Spleen (tissue), 11 donors: ENCODE data around the gene TRAPPC14. TPM values are rescaled to one million over a fixed set of nuclear protein-coding genes. Genes with fewer than 3 reads are reported as not detected.
"Not testable (repeated sequence)": the region's sequence is repeated elsewhere in the genome, so short reads cannot be mapped to it uniquely, and the experiment has no call there.

Source experiments
- DNase-seq: peaks from one replicate; pipeline ENCODE4 v3.0.0-alpha.2; 2020
- H3K27ac ChIP-seq, 8 donors: fragments of 200-600 bp; sonication (generic) in 7 of 8; 1 replicate in 4 of 8; 2 replicates in 4 of 8; pipeline versions ENCODE4 v1.5.0 to v1.8.0; 2016 to 2021; ENCODE audit warnings: inconsistent platforms in 4 of 8, mild to moderate bottlenecking in 4 of 8, moderate library complexity in 1 of 8
- H3K27me3 ChIP-seq, 7 donors: fragments of 200-600 bp; sonication (generic) in 6 of 7; replicated peaks in 1 of 7; 1 replicate in 4 of 7; 2 replicates in 3 of 7; pipeline versions ENCODE4 v1.5.0 to v1.8.0; 2016 to 2021; ENCODE audit warnings: inconsistent platforms in 3 of 7, mild to moderate bottlenecking in 1 of 7
- H3K36me3 ChIP-seq, 6 donors: fragments of 200-600 bp; sonication (generic) in 5 of 6; 1 replicate in 4 of 6; 2 replicates in 2 of 6; pipeline versions ENCODE4 v1.5.0 to v1.8.0; 2016 to 2021; ENCODE audit warnings: inconsistent platforms in 2 of 6
- H3K4me1 ChIP-seq, 6 donors: fragments of 200-600 bp; sonication (generic) in 5 of 6; 1 replicate in 3 of 6; 2 replicates in 3 of 6; pipeline versions ENCODE4 v1.5.0 to v1.8.0; 2016 to 2021; ENCODE audit warnings: inconsistent platforms in 3 of 6
- H3K4me3 ChIP-seq, 8 donors: fragments of 200-600 bp; sonication (generic) in 7 of 8; 1 replicate in 4 of 8; 2 replicates in 4 of 8; pipeline versions ENCODE4 v1.5.0 to v1.8.0; 2016 to 2021; ENCODE audit warnings: inconsistent platforms in 4 of 8, mild to moderate bottlenecking in 4 of 8, moderate library complexity in 2 of 8
- H3K9me3 ChIP-seq, 8 donors: fragments of 200-600 bp; sonication (generic) in 7 of 8; 1 replicate in 4 of 8; 2 replicates in 4 of 8; pipeline versions ENCODE4 v1.5.0 to v1.8.0; 2016 to 2021; ENCODE audit warnings: inconsistent platforms in 4 of 8
- POLR2A ChIP-seq, 3 donors: fragments of 450-650 bp; IDR thresholded peaks; one replicate each; pipeline ENCODE4 v1.5.1; 2017; ENCODE audit warnings: antibody characterized with exemption in 3 of 3, mild to moderate bottlenecking in 1 of 3
- POLR2AphosphoS5 ChIP-seq, 3 donors: sonication (generic); formaldehyde crosslinking; IDR thresholded peaks; one replicate each; pipeline ENCODE4 v1.5.1; 2017; ENCODE audit warnings: antibody characterized with exemption in 3 of 3
- WGBS, 5 donors: extraction: QIAGEN DNeasy Blood & Tissue Kit in 3 of 5; methylation state at CpG; one replicate each; pipeline versions ENCODE4 v1.1.5 to v1.1.7; 2013 to 2018; 5-methylcytosine and 5-hydroxymethylcytosine counted together
- intact Hi-C: fragments of 100-400 bp; cut with DNase I; formaldehyde crosslinking; loops from one replicate; pipeline ENCODE4 v1.15.0; 2023; ENCODE audit warnings: low total_unique reads
- polyA plus RNA-seq, 3 donors: library from polyadenylated mRNA; stranded (reverse); fragments of 200-250 nt; gene quantifications; one replicate each; pipeline ENCODE4 v1.2.1, GENCODE V29; 2013
- total RNA-seq, 7 donors: library from RNA; depleted of rRNA in 3 of 7; stranded (reverse); fragments of >200 nt in 3 of 7; fragmentation: NEBNext Ultra II Directional in 4 of 7; extraction: Animal tissue kit (Norgen Biotek cat#: 25700) in 4 of 7; gene quantifications; one replicate each; pipeline versions ENCODE4 v1.1.0 to v1.2.1, GENCODE V29; 2016 to 2021
- TF ChIP-seq, protein P1 (sequence below), 11 experiments: fragments of 200-600 bp in 7 of 11; fragments of 450-650 bp in 4 of 11; sonication (generic) in 4 of 11; IDR thresholded peaks in 8 of 11; conservative IDR thresholded peaks in 3 of 11; 1 replicate in 7 of 11; 2 replicates in 4 of 11; pipeline versions ENCODE4 v1.4.0 to v1.8.0; 2016 to 2021; ENCODE audit warnings: antibody characterized with exemption in 11 of 11, inconsistent platforms in 4 of 11, mild to moderate bottlenecking in 1 of 11
- donor health status: healthy with polysubstance abuse.
- donor health status: DM: no; HTN: no; CAD: no; lungs with moderate emphysema.
- donor health status: DM: no; HTN: no; CAD: no.
- donor health status: Bipolar disorder and iron deficiency.
- donor health status: healthy.
- donor health status: DM: no; HTN: no; CAD: no.
- donor health status: DM: yes; HTN: yes; CAD: no.

TRAPPC14 gene
- total and polyA plus RNA-seq, 10 donors: 33.0 to 68.7 (median 49.8) TPM

DNA sequence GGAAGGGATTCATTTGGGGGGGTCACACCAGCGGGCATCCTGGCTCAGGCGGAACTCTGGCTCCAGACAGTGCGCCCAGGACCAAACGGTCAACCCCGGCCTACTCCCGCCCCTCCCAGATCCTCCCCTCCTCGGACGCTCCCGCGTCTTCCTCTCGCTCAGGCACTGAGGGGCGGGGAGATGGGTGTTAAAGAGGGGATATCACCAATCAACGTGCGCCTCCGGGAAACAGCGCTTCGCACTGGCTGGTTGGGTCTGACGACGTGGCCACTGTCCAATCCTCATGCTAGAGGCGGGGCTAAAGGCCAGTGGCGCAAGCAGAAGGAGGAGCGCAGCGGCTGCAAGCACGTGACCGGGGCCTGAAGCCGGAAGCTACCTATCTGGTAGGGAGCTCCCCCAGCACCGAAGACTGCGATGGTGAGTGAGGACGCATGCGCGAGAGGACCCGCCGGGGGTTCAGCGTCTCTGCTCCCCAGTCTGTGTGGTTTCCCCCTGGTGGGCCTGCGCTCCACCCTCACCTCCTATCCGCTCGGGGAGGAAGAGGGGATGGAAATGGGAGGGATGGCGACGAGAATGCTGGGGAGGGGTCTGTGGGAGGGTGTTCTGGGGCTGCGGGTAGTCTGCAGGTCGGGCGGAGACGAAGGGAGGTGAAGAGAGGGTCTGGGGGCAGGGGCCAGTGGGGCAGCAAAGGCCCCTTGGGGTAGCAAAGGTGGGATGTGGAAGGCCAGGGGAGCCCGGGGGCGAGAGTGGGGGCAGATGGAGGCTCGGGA is 9.8 kb downstream of the TRAPPC14 start, which contains the start of gene LAMTOR4:
Gene LAMTOR4, plus strand, starts transcription at position 360 of the 770 bp plus-strand sequence. Its CDS starts 55 bp downstream, at position 415.
- Histone ChIP-seq H3K27ac (peak within 1 kb of the TSS; percentile 74 to 97 (median 94)), H3K36me3 (peaks cover 0 to 35% (median 9%) of the 10 kb centered on the region in 6 donors), H3K9me3 (no peaks in the 10 kb centered on the region), H3K27me3 (no peaks in the 10 kb centered on the region), H3K4me3 (peak within 1 kb of the TSS; percentile 55 to 81 (median 73)), H3K4me1 (peaks cover 28 to 60% (median 52%) of the 10 kb centered on the region in 6 donors)
- 0 to 1% (median 1%) methylated on average over 35 to 46 of the region's 46 CpGs for WGBS, 5 donors
- peak; percentile 100 for DNase-seq
- intact Hi-C loops: no loop called here
- TF ChIP-seq POLR2A (IDR thresholded peaks at IDR 0.05) (peak; percentile 37 to 68 (median 61)), POLR2AphosphoS5 (IDR thresholded peaks at IDR 0.05) (peak; percentile 96 to 98 (median 97))
- TF ChIP-seq, protein P1, sequence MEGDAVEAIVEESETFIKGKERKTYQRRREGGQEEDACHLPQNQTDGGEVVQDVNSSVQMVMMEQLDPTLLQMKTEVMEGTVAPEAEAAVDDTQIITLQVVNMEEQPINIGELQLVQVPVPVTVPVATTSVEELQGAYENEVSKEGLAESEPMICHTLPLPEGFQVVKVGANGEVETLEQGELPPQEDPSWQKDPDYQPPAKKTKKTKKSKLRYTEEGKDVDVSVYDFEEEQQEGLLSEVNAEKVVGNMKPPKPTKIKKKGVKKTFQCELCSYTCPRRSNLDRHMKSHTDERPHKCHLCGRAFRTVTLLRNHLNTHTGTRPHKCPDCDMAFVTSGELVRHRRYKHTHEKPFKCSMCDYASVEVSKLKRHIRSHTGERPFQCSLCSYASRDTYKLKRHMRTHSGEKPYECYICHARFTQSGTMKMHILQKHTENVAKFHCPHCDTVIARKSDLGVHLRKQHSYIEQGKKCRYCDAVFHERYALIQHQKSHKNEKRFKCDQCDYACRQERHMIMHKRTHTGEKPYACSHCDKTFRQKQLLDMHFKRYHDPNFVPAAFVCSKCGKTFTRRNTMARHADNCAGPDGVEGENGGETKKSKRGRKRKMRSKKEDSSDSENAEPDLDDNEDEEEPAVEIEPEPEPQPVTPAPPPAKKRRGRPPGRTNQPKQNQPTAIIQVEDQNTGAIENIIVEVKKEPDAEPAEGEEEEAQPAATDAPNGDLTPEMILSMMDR (IDR thresholded peaks at IDR 0.05 in 8 of 11, conservative IDR thresholded peaks at IDR 0.05 in 3 of 11): peak in 8 of 11 experiments; percentile 5 to 37 (median 22)

GRCh38 chr7:100148225-100148558 is 10.3 kb downstream of the TRAPPC14 start:
- Histone ChIP-seq H3K27me3 (no peaks in the 10 kb centered on the region), H3K4me1 (peaks cover 28 to 55% (median 47%) of the 10 kb centered on the region in 6 donors), H3K27ac (peak overlapping the region; percentile 74 to 97 (median 94)), H3K36me3 (peaks cover 0 to 30% (median 3%) of the 10 kb centered on the region in 6 donors), H3K9me3 (no peaks in the 10 kb centered on the region), H3K4me3 (peak overlapping the region; percentile 55 to 81 (median 73))
- 11 to 20% (median 14%) methylated on average over 14 of the region's 14 CpGs for WGBS, 5 donors
- no peak for TF ChIP-seq POLR2A (IDR thresholded peaks at IDR 0.05)
- TF ChIP-seq, protein P1 (IDR thresholded peaks at IDR 0.05 in 8 of 11, conservative IDR thresholded peaks at IDR 0.05 in 3 of 11): peak in 1 of 11 experiments; percentile 6
- intact Hi-C loops: no loop called here
- DNase-seq: no peak

DNA sequence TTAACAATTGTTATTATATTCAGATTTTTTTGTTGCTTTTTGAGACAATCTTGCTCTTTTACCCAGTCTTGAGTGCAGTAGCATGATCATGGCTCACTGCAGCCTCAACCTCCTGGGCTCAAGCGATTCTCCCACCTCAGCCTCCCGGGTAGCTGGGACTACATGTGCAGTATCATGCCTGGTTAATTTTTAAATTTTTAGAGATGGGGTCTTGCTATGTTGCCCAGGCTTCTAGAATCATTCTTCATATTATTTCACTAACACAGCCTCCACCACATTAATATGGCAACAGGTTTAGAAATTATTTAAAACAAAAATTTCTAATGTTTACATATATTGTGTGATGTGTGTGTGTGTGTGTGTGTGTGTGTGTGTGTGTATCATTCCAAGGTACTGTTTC is 11.2 kb downstream of the TRAPPC14 start:
- H3K27ac ChIP-seq: peak overlapping the region in 1 of 8 donors; percentile 97
- no peaks in the 10 kb centered on the region for H3K27me3 ChIP-seq
- DNase-seq: no peak
- no peak for TF ChIP-seq POLR2A (IDR thresholded peaks at IDR 0.05)
- TF ChIP-seq, protein P1 (IDR thresholded peaks at IDR 0.05 in 8 of 11, conservative IDR thresholded peaks at IDR 0.05 in 3 of 11): no peak
- TF ChIP-seq POLR2AphosphoS5 (IDR thresholded peaks at IDR 0.05): no peak
- intact Hi-C loops: no loop called here
- H3K4me3 ChIP-seq: no peak overlapping the region
- H3K4me1 ChIP-seq: peaks cover 23 to 46% (median 38%) of the 10 kb centered on the region in 6 donors
- H3K36me3 ChIP-seq: peaks cover 0 to 20% (median 2%) of the 10 kb centered on the region in 6 donors
- H3K9me3 ChIP-seq: no peaks in the 10 kb centered on the region
- 93 to 98% (median 98%) methylated on average over 2 of the region's 2 CpGs for WGBS, 5 donors

GRCh38 chr7:100146350-100146749 is 12.2 kb downstream of the TRAPPC14 start:
- Histone ChIP-seq H3K36me3 (peaks cover 0 to 11% (median 2%) of the 10 kb centered on the region in 6 donors), H3K4me1 (peaks cover 15 to 46% (median 34%) of the 10 kb centered on the region in 6 donors)
- H3K9me3 ChIP-seq, intact Hi-C loops, H3K27me3 ChIP-seq, H3K4me3 ChIP-seq, DNase-seq, H3K27ac ChIP-seq: not testable (repeated sequence)
- WGBS, 5 donors: 78 to 92% (median 87%) methylated on average over 4 of the region's 4 CpGs
